ENCODE data around the gene ZNF398. TPM values are rescaled to one million over a fixed set of nuclear protein-coding genes. Genes with fewer than 3 reads are reported as not detected.

Gene ZNF398
- total RNA-seq, 4 donors from 2014 or later, result 11.5 to 23.5 (median 17.1) TPM

GRCh38 chr7:149171892-149172533 lies 24.8 kb downstream of the ZNF398 start:
- ATAC-seq (ENCODE audit: low FRiP score), result no peak
- TF ChIP-seq, protein P1, sequence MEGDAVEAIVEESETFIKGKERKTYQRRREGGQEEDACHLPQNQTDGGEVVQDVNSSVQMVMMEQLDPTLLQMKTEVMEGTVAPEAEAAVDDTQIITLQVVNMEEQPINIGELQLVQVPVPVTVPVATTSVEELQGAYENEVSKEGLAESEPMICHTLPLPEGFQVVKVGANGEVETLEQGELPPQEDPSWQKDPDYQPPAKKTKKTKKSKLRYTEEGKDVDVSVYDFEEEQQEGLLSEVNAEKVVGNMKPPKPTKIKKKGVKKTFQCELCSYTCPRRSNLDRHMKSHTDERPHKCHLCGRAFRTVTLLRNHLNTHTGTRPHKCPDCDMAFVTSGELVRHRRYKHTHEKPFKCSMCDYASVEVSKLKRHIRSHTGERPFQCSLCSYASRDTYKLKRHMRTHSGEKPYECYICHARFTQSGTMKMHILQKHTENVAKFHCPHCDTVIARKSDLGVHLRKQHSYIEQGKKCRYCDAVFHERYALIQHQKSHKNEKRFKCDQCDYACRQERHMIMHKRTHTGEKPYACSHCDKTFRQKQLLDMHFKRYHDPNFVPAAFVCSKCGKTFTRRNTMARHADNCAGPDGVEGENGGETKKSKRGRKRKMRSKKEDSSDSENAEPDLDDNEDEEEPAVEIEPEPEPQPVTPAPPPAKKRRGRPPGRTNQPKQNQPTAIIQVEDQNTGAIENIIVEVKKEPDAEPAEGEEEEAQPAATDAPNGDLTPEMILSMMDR (IDR thresholded peaks at IDR 0.05), result no peak
- no peak for DNase-seq (ENCODE audit: low spot score)

DNA sequence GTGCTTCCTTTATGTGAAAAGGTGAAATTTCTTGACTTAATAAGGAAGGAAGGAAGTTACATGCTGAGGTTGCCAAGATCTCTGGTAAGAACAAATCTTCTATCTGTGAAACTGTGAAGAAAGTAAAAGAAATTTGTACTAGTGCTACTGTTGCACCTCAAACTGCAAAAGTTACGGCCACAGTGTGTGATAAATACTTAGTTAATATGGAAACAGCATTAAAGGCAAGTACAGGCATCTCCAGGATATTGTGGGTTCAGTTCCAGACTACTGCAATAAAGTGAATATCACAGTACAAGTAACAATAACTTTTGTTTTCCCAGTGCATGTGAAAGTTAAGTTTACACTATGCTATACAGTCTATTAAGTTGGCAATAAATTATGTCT lies 25.3 kb downstream of the ZNF398 start:
- TF ChIP-seq, protein P1 (IDR thresholded peaks at IDR 0.05), result no peak
- ATAC-seq (ENCODE audit: low FRiP score) (no peak), DNase-seq (ENCODE audit: low spot score) (no peak)

GRCh38 chr7:149175150-149175549 lies 27.9 kb downstream of the ZNF398 start:
- no peak for ATAC-seq (ENCODE audit: low FRiP score)
- no peak for DNase-seq (ENCODE audit: low spot score)
- TF ChIP-seq, protein P1 (IDR thresholded peaks at IDR 0.05), result no peak

- TF ChIP-seq, protein P1 (IDR thresholded peaks at IDR 0.05), result no peak
- ATAC-seq (ENCODE audit: low FRiP score) (no peak), DNase-seq (ENCODE audit: low spot score) (no peak)
Measured at GRCh38 chr7:149179241-149179640, 32.0 kb downstream of the ZNF398 start.

- TF ChIP-seq, protein P1 (IDR thresholded peaks at IDR 0.05), result no peak
- ATAC-seq (ENCODE audit: low FRiP score) (no peak), DNase-seq (ENCODE audit: low spot score) (no peak)
Measured at GRCh38 chr7:149180722-149181449, 33.6 kb downstream of the ZNF398 start.

DNA sequence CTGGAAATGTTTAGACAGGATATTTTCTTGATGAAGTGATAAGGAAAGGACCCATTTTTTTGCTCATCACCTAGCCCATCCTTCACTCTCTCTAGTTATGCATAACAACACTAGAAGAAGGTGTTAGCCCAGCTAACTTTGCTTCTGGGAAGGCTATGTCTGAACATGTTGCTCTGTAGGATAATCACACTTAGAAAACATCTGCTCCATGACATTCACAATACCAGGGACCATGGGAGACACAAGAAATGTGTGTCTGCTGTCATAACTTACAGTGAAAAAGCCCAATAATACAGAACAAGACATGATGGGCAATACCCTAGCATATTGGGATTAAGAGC lies 34.2 kb downstream of the ZNF398 start:
- TF ChIP-seq, protein P1 (IDR thresholded peaks at IDR 0.05), result no peak
- ATAC-seq (ENCODE audit: low FRiP score), result no peak

DNA sequence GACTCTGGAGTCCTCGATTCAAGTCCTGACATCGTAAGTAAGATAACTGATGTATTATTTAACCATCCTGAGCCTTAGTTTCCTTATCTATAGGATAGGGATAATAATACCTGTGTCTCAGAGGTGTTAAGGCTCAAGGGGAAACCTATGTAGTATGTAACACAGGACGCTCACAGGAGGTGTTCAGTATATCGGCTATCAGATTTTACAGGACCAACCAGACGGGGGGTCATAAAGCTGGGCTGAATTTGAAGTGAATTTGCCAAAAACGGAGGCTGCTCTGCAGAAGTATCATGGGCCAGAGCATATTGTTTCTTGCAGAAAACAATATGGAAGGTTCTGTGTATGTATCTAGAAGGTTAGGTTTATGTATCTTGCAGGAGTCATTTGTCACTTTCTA lies 37.0 kb downstream of the ZNF398 start:
- ATAC-seq (ENCODE audit: low FRiP score) (no peak), DNase-seq (ENCODE audit: low spot score) (no peak)
- TF ChIP-seq, protein P1 (IDR thresholded peaks at IDR 0.05), result no peak

More for the DNA sequence above, 34.2 kb downstream of the ZNF398 start:
- no peak for DNase-seq (ENCODE audit: low spot score)

All from omental fat pad (tissue), 4 donors.